Superior temporal gyrus (tissue), 1 donor: Measurements from ENCODE around the gene SAT1.

Source experiments
- DNase-seq: peaks from one replicate; pipeline ENCODE4 v3.0.0-alpha.2; 2016; ENCODE audit errors: extremely low spot score

The SAT1 gene

DNA sequence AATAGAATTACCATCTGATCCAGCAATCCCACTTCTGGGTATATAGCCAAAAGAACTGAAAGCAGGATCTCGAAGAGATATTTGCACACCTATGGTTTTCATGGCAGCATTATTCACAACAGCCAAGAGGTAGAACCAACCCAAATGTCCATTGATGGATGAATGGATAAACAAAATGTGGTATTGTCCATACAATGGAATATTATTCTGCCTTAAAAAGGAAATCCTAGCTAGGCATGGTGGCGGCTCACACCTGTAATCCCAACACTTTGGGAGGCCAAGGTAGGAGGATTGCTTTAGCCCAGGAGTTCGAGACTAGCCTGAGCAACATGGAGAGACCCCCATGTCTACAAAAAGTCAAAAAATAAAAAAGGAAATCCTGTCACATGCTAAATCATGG lies 27.3 kb downstream of the SAT1 start:
- no peak for DNase-seq

GRCh38 chrX:23811108-23811651 lies 28.2 kb downstream of the SAT1 start:
- DNase-seq, result no peak

- DNase-seq, result no peak
These were observed 28.7 kb downstream of the SAT1 start for GRCh38 chrX:23811656-23812055.

DNA sequence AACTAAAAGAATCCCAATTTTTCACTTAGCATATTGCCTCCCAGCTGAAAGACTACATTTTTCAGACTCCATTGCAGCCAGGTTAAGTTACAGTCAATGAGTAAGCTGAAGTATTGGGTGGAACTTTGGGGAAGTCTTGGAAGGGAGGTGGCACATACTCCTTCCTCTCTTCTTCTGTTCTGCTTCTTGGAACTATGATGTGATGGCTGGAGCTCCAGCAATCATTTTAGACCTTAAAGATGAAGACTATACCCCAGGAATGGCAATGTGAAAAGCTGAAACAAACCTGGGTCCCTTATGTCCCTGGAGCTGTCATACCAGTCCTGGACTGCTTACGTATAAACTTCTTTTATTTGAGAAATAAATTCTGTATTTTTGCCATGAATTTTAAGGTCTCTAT lies 30.8 kb downstream of the SAT1 start:
- DNase-seq, result no peak

- DNase-seq, result no peak
These were observed 32.4 kb downstream of the SAT1 start for GRCh38 chrX:23815376-23815775.

DNA sequence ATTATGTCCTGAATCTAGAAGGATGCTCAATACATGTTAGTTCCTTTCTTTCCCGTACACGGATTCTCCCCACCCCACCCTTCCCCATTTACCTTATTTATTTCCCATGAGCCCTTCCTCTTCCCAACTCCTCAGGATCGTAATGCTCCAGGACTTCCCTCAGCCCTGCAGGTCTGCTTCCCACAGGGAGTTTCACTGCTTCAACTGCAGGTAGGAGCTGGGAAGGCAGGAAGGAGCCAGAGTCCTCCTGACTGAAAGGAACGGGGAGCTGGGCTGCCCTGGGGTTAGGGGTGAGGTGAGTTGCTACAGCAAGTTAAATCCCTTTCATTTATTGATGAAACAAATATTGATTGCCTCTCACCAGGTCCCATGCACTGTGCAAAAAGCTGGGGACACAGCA lies 33.2 kb downstream of the SAT1 start:
- no peak for DNase-seq

DNA sequence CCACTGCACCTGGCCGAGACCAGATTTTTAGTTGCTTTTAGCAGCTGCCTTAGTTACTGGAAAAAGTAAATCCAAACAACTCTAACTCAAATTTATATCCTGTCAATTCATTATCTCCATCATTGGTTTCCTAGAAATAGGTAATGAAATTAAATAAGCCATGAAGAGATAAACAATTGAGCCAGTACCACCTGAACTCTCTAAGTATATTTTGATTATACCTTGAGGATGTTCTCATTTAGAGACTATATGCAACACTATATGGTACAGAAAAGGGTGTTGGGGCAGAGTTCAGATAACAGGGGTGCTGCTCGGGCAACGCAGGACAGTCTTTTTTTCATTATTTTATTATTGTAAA lies 35.0 kb downstream of the SAT1 start:
- no peak for DNase-seq

- no peak for DNase-seq
These were observed 36.6 kb downstream of the SAT1 start for GRCh38 chrX:23819385-23820234.

DNA sequence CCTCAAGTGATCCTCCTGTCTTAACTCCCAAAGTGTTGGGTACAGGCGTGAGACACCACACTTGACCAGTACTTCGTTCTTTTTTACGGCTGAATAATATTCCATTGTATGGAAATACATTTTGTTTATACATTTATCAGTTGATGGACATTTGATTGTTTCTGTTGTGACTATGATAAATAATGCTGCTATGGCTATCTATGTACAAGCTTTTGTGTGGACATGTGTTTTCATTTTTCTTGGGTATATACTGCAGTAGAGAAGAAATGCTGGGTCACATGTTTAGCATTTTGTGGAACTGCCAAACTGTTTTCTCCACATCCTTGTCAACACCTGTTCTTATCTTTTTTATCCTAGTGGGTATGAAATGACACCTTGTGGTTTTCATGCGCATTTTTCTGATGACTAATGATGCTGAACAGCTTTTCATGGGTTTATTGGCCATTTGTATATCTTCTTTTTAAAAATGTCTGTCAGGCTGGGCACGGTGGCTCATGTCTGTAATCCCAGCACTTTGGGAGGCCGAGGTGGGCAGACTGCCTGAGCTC lies 37.3 kb downstream of the SAT1 start:
- no peak for DNase-seq

GRCh38 chrX:23821847-23822246 lies 38.9 kb downstream of the SAT1 start:
- DNase-seq, result no peak

- peak; percentile 68 for DNase-seq
These were observed 39.4 kb downstream of the SAT1 start for GRCh38 chrX:23822397-23822796.

DNA sequence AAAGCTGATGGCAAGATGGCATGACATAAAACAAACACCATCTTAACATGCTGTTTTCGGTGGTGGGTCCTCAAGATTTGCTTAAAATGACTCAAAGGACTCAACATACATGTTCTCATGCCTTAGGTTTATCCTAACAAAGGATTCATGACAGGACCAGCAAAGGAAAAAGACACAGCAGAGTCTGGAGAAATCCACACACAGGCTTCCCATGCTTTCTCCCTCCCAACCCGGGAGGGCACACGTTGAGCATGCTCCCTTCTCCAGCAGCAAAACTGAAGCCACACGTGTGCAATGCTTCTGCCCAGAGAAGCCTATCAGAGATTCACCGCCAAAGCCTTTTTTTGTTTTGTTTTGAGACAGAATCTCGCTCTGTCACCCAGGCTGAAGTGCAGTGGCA lies 39.9 kb downstream of the SAT1 start:
- DNase-seq, result no peak

DNA sequence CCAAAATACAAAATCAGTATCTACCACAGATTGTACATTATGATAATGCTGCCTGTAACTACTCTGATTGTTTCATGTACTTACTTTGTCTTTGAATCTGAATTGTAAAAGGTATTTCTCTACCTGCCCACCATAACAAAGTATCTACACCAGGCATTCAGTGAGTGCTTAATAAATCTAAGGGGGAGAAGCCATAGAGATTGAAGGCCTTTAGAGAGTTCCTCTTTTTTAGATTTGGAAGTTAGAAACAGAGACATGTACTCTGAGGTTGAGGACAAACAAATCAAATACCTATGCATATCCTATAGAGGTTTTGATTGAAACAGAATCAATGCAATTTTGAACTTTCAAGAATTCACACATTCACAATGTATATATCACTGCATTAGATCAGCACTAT lies 42.7 kb downstream of the SAT1 start:
- no peak for DNase-seq

- DNase-seq, result no peak
These were observed 43.2 kb downstream of the SAT1 start for GRCh38 chrX:23826216-23826615.

DNA sequence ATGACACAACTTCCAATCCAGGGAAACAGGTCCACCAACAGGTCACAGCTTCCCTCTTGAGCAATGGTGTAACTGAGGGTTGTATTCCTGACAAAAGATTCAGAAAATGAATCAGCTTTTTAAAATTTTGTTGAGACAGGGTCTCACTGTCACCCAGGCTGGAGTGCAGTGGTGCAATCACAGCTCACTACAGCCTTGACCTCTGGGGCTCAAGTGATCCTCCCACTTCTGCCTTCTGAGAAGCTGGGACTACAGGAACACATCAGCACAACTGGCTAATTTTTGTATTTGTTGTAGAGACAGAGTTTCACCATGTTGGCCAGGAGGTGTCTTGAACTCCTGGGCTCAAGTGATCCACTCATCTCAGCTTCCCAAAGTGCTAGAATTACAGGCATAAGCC lies 43.7 kb downstream of the SAT1 start:
- DNase-seq, result no peak

- DNase-seq, result no peak
These were observed 45.9 kb downstream of the SAT1 start for GRCh38 chrX:23828881-23829280.

DNA sequence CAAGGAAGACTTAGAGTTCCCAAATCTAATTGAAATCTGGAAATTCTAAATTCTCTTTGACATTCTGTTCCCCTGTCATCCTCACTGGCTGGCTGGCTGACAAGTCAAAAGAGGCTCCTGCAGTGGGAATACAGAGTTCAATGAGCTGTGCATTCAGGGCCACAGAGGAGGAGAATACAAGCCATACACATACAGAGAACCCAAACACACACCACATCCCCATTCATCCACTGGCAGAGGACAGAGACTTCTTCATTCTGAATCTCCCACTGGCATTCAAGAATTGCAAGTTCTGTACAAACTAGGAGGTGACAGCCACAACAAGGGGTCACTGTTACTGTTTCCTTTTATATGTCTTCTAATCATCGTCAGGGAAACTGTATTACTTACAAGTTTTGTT lies 49.7 kb downstream of the SAT1 start:
- no peak for DNase-seq
